Liver (tissue), 9 donors: ENCODE results near the gene MAFG. TPM values are rescaled to one million over a fixed set of nuclear protein-coding genes. Genes with fewer than 3 reads are reported as not detected.

Experiments
- DNase-seq: peaks from one replicate; pipeline ENCODE4 v3.0.0-alpha.2; 2017; ENCODE audit warnings: low spot score
- H3K27ac ChIP-seq, 2 donors: one replicate each; pipeline ENCODE4 v1.7.0; 2013; ENCODE audit warnings: inconsistent platforms in 2 of 2, low read length in 2 of 2, control low read depth in 1 of 2, low read depth in 1 of 2, mild to moderate bottlenecking in 1 of 2
- H3K27me3 ChIP-seq, 4 donors: one replicate each; pipeline versions ENCODE4 v1.6.1 to v1.7.0; 2013; ENCODE audit warnings: low read length in 3 of 4, inconsistent platforms in 1 of 4, mild to moderate bottlenecking in 1 of 4, moderate library complexity in 1 of 4; ENCODE audit not compliant: control insufficient read depth in 4 of 4, insufficient read depth in 4 of 4
- H3K36me3 ChIP-seq, 4 donors: one replicate each; pipeline versions ENCODE4 v1.6.1 to v1.7.0; 2013; ENCODE audit warnings: low read length in 3 of 4, mild to moderate bottlenecking in 3 of 4, low read depth in 1 of 4, moderate library complexity in 1 of 4; ENCODE audit not compliant: control insufficient read depth in 4 of 4, insufficient read depth in 3 of 4
- H3K4me1 ChIP-seq, 4 donors: one replicate each; pipeline versions ENCODE4 v1.6.1 to v1.7.0; 2013; ENCODE audit warnings: low read length in 3 of 4, mild to moderate bottlenecking in 3 of 4, moderate library complexity in 1 of 4; ENCODE audit not compliant: control insufficient read depth in 4 of 4, insufficient read depth in 4 of 4
- H3K4me3 ChIP-seq, 3 donors: one replicate each; pipeline versions ENCODE4 v1.6.1 to v1.7.0; 2013; ENCODE audit warnings: low read length in 3 of 3, control low read depth in 1 of 3, low read depth in 1 of 3, mild to moderate bottlenecking in 1 of 3
- H3K9ac ChIP-seq, 2 donors: one replicate each; pipeline ENCODE4 v1.7.0; 2013; ENCODE audit warnings: low read length in 2 of 2, mild to moderate bottlenecking in 2 of 2, moderate library complexity in 2 of 2, control low read depth in 1 of 2, low read depth in 1 of 2
- H3K9me3 ChIP-seq, 4 donors: one replicate each; pipeline versions ENCODE4 v1.6.1 to v1.7.0; 2013; ENCODE audit warnings: low read length in 3 of 4; ENCODE audit not compliant: control insufficient read depth in 4 of 4
- EGR1 ChIP-seq, 2 donors: IDR thresholded peaks; 2 replicates each; pipeline ENCODE4 v1.6.1; 2016 to 2018; ENCODE audit warnings: antibody characterized with exemption in 2 of 2, low read depth in 2 of 2
- FOXA1 ChIP-seq: IDR thresholded peaks from 2 replicates; pipeline ENCODE4 v1.6.1; 2016; ENCODE audit warnings: antibody characterized with exemption
- FOXA2 ChIP-seq: IDR thresholded peaks from 2 replicates; pipeline ENCODE4 v1.6.1; 2016; ENCODE audit warnings: antibody characterized with exemption
- GABPA ChIP-seq, 2 donors: IDR thresholded peaks in 1 of 2; conservative IDR thresholded peaks in 1 of 2; 2 replicates each; pipeline ENCODE4 v1.6.1; 2016; ENCODE audit warnings: antibody characterized with exemption in 2 of 2, mild to moderate bottlenecking in 1 of 2, moderate library complexity in 1 of 2
- HNF4A ChIP-seq, 2 donors: conservative IDR thresholded peaks; 2 replicates each; pipeline ENCODE4 v1.6.1; 2016; ENCODE audit warnings: antibody characterized with exemption in 2 of 2, mild to moderate bottlenecking in 2 of 2
- HNF4G ChIP-seq: IDR thresholded peaks from 2 replicates; pipeline ENCODE4 v1.6.1; 2016; ENCODE audit warnings: antibody characterized with exemption
- JUND ChIP-seq, 2 donors: IDR thresholded peaks; 2 replicates each; pipeline ENCODE4 v1.6.1; 2016; ENCODE audit warnings: antibody characterized with exemption in 2 of 2
- RAD21 ChIP-seq, 2 donors: IDR thresholded peaks; 2 replicates each; pipeline ENCODE4 v1.6.1; 2016; ENCODE audit warnings: antibody characterized with exemption in 2 of 2, mild to moderate bottlenecking in 2 of 2
- SP1 ChIP-seq: IDR thresholded peaks from 2 replicates; pipeline ENCODE4 v1.6.1; 2018; ENCODE audit warnings: antibody characterized with exemption, mild to moderate bottlenecking
- TAF1 ChIP-seq: conservative IDR thresholded peaks from 2 replicates; pipeline ENCODE4 v1.6.1; 2016; ENCODE audit warnings: antibody characterized with exemption, mild to moderate bottlenecking
- YY1 ChIP-seq: IDR thresholded peaks from 2 replicates; pipeline ENCODE4 v1.6.1; 2016; ENCODE audit warnings: antibody characterized with exemption, mild to moderate bottlenecking
- WGBS: extraction: QIAGEN DNeasy Blood & Tissue Kit; methylation state at CpG from one replicate; pipeline ENCODE4 v1.1.7; 2013; 5-methylcytosine and 5-hydroxymethylcytosine counted together
- polyA plus RNA-seq, 2 donors: library from polyadenylated mRNA; stranded (reverse) in 1 of 2; unstranded in 1 of 2; fragments of 200-250 nt in 1 of 2; fragments of >200 nt in 1 of 2; fragmentation: Nextera tagmentation in 1 of 2; extraction: Ambion mirVana in 1 of 2; gene quantifications; one replicate each; pipeline versions ENCODE4 v1.2.1 to v1.2.3, GENCODE V29; 2013 to 2015
- total RNA-seq, 2 donors: library from RNA; depleted of rRNA; stranded (reverse); fragments of >200 nt; gene quantifications; one replicate each; pipeline ENCODE4 v1.2.3, GENCODE V29; 2014
- TF ChIP-seq, protein P1 (sequence below): fragments of 150-350 bp; IDR thresholded peaks from 2 replicates; pipeline ENCODE4 v1.5.1; 2017; ENCODE audit warnings: improper control_type of control experiment, low read depth, low read length; ENCODE audit not compliant: missing input control
- TF ChIP-seq, protein P2 (sequence below): IDR thresholded peaks from 2 replicates; pipeline ENCODE4 v1.6.1; 2016; ENCODE audit warnings: antibody characterized with exemption
- TF ChIP-seq, protein P3 (sequence below): IDR thresholded peaks from 2 replicates; pipeline ENCODE4 v1.6.1; 2016; ENCODE audit warnings: antibody characterized with exemption, mild to moderate bottlenecking
- TF ChIP-seq, protein P4 (sequence below): IDR thresholded peaks from 2 replicates; pipeline ENCODE4 v1.6.1; 2016; ENCODE audit warnings: antibody characterized with exemption
- donor health status: healthy.
- donor health status: healthy.
- donor health status: healthy.
- donor health status: healthy.
- donor health status: healthy.

The MAFG gene
- total and polyA plus RNA-seq, 4 donors = 3.0 to 17.0 (median 8.9) TPM

DNA sequence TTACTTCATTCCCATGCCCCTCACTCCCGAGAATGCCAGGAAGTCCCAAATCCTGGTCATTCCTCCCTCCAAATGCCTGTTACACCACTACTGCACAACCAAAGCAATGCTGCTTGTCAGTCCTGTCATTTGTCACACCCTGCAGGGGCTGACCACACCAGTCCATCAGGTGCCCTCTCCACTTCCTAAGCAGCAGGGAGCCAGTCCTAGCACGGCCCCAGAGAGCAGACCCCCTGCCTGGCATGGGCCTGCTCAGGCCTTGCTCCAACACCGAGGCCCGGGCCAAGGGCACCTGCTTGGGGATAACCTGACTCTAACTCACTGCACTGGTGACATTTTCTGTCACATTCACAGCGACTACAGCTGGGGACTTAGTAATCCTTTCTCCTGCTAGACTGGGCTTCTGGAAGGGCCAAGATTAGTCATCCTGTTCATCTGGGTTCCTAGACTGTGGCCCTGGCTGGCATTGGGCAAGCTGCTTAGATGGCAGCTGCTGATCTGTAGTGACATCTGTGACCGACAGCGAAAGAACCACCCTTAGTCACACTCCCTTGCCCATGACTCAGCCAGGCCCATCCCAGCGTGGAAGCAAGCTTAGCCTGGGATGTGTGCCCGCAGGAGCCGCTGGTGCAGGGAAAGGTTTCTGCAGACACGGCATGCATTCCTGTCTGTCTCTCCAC, 41.5 kb downstream of the MAFG start (continued):
- TF ChIP-seq, protein P1, sequence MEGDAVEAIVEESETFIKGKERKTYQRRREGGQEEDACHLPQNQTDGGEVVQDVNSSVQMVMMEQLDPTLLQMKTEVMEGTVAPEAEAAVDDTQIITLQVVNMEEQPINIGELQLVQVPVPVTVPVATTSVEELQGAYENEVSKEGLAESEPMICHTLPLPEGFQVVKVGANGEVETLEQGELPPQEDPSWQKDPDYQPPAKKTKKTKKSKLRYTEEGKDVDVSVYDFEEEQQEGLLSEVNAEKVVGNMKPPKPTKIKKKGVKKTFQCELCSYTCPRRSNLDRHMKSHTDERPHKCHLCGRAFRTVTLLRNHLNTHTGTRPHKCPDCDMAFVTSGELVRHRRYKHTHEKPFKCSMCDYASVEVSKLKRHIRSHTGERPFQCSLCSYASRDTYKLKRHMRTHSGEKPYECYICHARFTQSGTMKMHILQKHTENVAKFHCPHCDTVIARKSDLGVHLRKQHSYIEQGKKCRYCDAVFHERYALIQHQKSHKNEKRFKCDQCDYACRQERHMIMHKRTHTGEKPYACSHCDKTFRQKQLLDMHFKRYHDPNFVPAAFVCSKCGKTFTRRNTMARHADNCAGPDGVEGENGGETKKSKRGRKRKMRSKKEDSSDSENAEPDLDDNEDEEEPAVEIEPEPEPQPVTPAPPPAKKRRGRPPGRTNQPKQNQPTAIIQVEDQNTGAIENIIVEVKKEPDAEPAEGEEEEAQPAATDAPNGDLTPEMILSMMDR = no peak

DNA sequence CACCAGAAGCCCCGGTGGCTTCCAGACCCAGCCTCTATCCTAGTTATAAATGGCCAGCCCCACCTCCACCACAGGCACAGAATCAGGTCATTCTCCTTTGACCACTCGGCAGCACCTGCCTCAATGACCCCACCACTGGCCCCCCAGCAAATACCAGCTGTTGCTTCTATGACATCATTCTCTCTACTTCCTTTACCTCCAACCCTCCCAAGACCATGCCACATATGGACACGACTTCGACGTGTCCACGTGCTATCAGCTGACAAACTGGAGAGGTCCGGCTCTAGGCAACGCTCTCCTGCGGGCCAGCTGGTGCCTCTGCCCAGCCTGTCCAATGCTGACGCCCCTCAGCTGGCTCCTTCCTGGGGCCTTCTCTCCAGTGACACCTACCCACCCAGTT, 42.1 kb downstream of the MAFG start:
- no peaks in the 10 kb centered on the region for H3K27me3 ChIP-seq
- no peak overlapping the region for H3K9ac ChIP-seq
- peaks cover 3 to 12% (median 10%) of the 10 kb centered on the region in 4 donors for H3K4me1 ChIP-seq
- no peak overlapping the region for H3K27ac ChIP-seq
- no peak overlapping the region for H3K4me3 ChIP-seq
- H3K36me3 ChIP-seq = peaks cover 11 to 45% (median 23%) of the 10 kb centered on the region in 4 donors
- H3K9me3 ChIP-seq = no peaks in the 10 kb centered on the region
- 94% methylated on average over 10 of the region's 10 CpGs for WGBS
- TF ChIP-seq FOXA2 (no peak), HNF4G (no peak), YY1 (no peak), GABPA (IDR thresholded peaks at IDR 0.05 in 1 of 2, conservative IDR thresholded peaks at IDR 0.05 in 1 of 2) (no peak), TAF1 (no peak), HNF4A (conservative IDR thresholded peaks at IDR 0.05) (no peak), EGR1 (IDR thresholded peaks at IDR 0.05; ENCODE audit: low read depth in 2 of 2) (no peak), JUND (IDR thresholded peaks at IDR 0.05) (no peak), FOXA1 (no peak), SP1 (no peak), RAD21 (IDR thresholded peaks at IDR 0.05) (no peak)
- TF ChIP-seq, protein P1 = no peak
- TF ChIP-seq, protein P2, sequence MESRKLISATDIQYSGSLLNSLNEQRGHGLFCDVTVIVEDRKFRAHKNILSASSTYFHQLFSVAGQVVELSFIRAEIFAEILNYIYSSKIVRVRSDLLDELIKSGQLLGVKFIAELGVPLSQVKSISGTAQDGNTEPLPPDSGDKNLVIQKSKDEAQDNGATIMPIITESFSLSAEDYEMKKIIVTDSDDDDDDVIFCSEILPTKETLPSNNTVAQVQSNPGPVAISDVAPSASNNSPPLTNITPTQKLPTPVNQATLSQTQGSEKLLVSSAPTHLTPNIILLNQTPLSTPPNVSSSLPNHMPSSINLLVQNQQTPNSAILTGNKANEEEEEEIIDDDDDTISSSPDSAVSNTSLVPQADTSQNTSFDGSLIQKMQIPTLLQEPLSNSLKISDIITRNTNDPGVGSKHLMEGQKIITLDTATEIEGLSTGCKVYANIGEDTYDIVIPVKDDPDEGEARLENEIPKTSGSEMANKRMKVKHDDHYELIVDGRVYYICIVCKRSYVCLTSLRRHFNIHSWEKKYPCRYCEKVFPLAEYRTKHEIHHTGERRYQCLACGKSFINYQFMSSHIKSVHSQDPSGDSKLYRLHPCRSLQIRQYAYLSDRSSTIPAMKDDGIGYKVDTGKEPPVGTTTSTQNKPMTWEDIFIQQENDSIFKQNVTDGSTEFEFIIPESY = no peak
- TF ChIP-seq, protein P3, sequence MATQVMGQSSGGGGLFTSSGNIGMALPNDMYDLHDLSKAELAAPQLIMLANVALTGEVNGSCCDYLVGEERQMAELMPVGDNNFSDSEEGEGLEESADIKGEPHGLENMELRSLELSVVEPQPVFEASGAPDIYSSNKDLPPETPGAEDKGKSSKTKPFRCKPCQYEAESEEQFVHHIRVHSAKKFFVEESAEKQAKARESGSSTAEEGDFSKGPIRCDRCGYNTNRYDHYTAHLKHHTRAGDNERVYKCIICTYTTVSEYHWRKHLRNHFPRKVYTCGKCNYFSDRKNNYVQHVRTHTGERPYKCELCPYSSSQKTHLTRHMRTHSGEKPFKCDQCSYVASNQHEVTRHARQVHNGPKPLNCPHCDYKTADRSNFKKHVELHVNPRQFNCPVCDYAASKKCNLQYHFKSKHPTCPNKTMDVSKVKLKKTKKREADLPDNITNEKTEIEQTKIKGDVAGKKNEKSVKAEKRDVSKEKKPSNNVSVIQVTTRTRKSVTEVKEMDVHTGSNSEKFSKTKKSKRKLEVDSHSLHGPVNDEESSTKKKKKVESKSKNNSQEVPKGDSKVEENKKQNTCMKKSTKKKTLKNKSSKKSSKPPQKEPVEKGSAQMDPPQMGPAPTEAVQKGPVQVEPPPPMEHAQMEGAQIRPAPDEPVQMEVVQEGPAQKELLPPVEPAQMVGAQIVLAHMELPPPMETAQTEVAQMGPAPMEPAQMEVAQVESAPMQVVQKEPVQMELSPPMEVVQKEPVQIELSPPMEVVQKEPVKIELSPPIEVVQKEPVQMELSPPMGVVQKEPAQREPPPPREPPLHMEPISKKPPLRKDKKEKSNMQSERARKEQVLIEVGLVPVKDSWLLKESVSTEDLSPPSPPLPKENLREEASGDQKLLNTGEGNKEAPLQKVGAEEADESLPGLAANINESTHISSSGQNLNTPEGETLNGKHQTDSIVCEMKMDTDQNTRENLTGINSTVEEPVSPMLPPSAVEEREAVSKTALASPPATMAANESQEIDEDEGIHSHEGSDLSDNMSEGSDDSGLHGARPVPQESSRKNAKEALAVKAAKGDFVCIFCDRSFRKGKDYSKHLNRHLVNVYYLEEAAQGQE = no peak
- TF ChIP-seq, protein P4, sequence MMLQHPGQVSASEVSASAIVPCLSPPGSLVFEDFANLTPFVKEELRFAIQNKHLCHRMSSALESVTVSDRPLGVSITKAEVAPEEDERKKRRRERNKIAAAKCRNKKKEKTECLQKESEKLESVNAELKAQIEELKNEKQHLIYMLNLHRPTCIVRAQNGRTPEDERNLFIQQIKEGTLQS = no peak
- no peak for DNase-seq
